ENCODE results near the gene PSMD4.
A peak's percentile ranks its signal among the peaks of the same experiment; 100 is the strongest.
"Not testable (repeated sequence)": the region's sequence is repeated elsewhere in the genome, so short reads cannot be mapped to it uniquely, and the experiment has no call there.

The PSMD4 gene

GRCh38 chr1:151275341-151275740 is 20.8 kb downstream of the PSMD4 start:
- DNase-seq, result not testable (repeated sequence)

- DNase-seq, result no peak
These were observed 22.7 kb downstream of the PSMD4 start for GRCh38 chr1:151277249-151277648.

GRCh38 chr1:151281225-151281968 is 26.9 kb downstream of the PSMD4 start:
- peak; percentile 100 for DNase-seq

GRCh38 chr1:151281969-151282882 is 27.7 kb downstream of the PSMD4 start, which contains the start of gene ZNF687:
TSS of gene ZNF687 (plus strand) at chr1:151282299. CDS start at chr1:151286292, 3,993 bp downstream.
- peak; percentile 100 for DNase-seq

- DNase-seq, result peak in 1 of 2 experiments; percentile 55
These were observed 28.6 kb downstream of the PSMD4 start for GRCh38 chr1:151282883-151283725.

- no peak for DNase-seq
These were observed 29.6 kb downstream of the PSMD4 start for GRCh38 chr1:151284013-151284577.

GRCh38 chr1:151286619-151287340 is 32.2 kb downstream of the PSMD4 start:
- DNase-seq, result no peak

GRCh38 chr1:151287341-151287699 is 32.8 kb downstream of the PSMD4 start:
- no peak for DNase-seq

GRCh38 chr1:151287767-151288500 is 33.4 kb downstream of the PSMD4 start:
- no peak for DNase-seq

GRCh38 chr1:151288502-151288901 is 34.0 kb downstream of the PSMD4 start:
- DNase-seq, result no peak

GRCh38 chr1:151289080-151289935 is 34.8 kb downstream of the PSMD4 start:
- DNase-seq, result no peak

- DNase-seq, result no peak
These were observed 35.6 kb downstream of the PSMD4 start for GRCh38 chr1:151289991-151290708.

- no peak for DNase-seq
These were observed 36.3 kb downstream of the PSMD4 start for GRCh38 chr1:151290709-151291303.

GRCh38 chr1:151292207-151293030 is 37.9 kb downstream of the PSMD4 start:
- DNase-seq, result no peak

- DNase-seq, result no peak
These were observed 38.6 kb downstream of the PSMD4 start for GRCh38 chr1:151293093-151293492.

- no peak for DNase-seq
These were observed 40.4 kb downstream of the PSMD4 start for GRCh38 chr1:151294742-151295462.

GRCh38 chr1:151309811-151310323 is 55.3 kb downstream of the PSMD4 start:
- DNase-seq, result no peak

All from SHP77 (cell line).